GM11168 (cell line): Measurements from ENCODE around the gene ITPA.

Experiments
- in situ Hi-C: fragments of 300-500 bp; cut with MboI; formaldehyde crosslinking; loops from one replicate; pipeline ENCODE4 v1.12.0; 2022; ENCODE audit warnings: low sequenced_read_pairs; ENCODE audit not compliant: unreplicated experiment

ITPA gene

GRCh38 chr20:3209257-3209945 is at the start of gene ITPA:
ITPA (plus strand) TSS chr20:3209498; CDS start chr20:3209552, 54 bp downstream.
- in situ Hi-C loops = no loop called here

GRCh38 chr20:3160418-3160817 is 48.9 kb upstream of the ITPA start:
- in situ Hi-C loops = no loop called here

GRCh38 chr20:3161316-3162079 is 47.8 kb upstream of the ITPA start:
- in situ Hi-C loops = no loop called here

GRCh38 chr20:3162080-3162611 is 47.2 kb upstream of the ITPA start:
- in situ Hi-C loops = no loop called here

GRCh38 chr20:3163099-3164042 is 45.9 kb upstream of the ITPA start:
- in situ Hi-C loops = no loop called here

- in situ Hi-C loops = no loop called here
Observed at GRCh38 chr20:3164043-3164762, 45.1 kb upstream of the ITPA start.

GRCh38 chr20:3164763-3165410 is 44.4 kb upstream of the ITPA start:
- in situ Hi-C loops = no loop called here

GRCh38 chr20:3165473-3166337 is 43.6 kb upstream of the ITPA start:
- in situ Hi-C loops = no loop called here

- in situ Hi-C loops = no loop called here
Observed at GRCh38 chr20:3166338-3166912, 42.9 kb upstream of the ITPA start.

- in situ Hi-C loops = no loop called here
Observed at GRCh38 chr20:3166913-3167342, 42.4 kb upstream of the ITPA start.

GRCh38 chr20:3167738-3168078 is 41.6 kb upstream of the ITPA start:
- in situ Hi-C loops = no loop called here

GRCh38 chr20:3168079-3168828 is 41.0 kb upstream of the ITPA start:
- in situ Hi-C loops = no loop called here

GRCh38 chr20:3168829-3169590 is 40.3 kb upstream of the ITPA start:
- in situ Hi-C loops = no loop called here

- in situ Hi-C loops = no loop called here
Observed at GRCh38 chr20:3171391-3172125, 37.7 kb upstream of the ITPA start.

- in situ Hi-C loops = no loop called here
Observed at GRCh38 chr20:3172126-3172932, 37.0 kb upstream of the ITPA start.
